Hepatocyte (in vitro differentiated cells): Measurements from ENCODE around the gene RUNX1.

ENCODE experiments used
- EZH2 ChIP-seq: fragments of 200-600 bp; sonication (generic); IDR thresholded peaks from 2 replicates; pipeline ENCODE4 v1.6.1; 2016; ENCODE audit warnings: antibody characterized with exemption, mild to moderate bottlenecking, borderline replicate concordance
- EZH2phosphoT487 ChIP-seq: fragments of 200-600 bp; sonication (generic); IDR thresholded peaks from one replicate; pipeline ENCODE4 v1.6.1; 2018; ENCODE audit warnings: antibody characterized with exemption, mild to moderate bottlenecking, low read depth, moderate library complexity; ENCODE audit not compliant: unreplicated experiment, severe bottlenecking
- TF ChIP-seq, protein P1 (sequence below): fragments of 200-600 bp; sonication (generic); IDR thresholded peaks from 2 replicates; pipeline ENCODE4 v1.5.1; 2016; ENCODE audit warnings: antibody characterized with exemption, mild to moderate bottlenecking; ENCODE audit not compliant: poor library complexity

DNA sequence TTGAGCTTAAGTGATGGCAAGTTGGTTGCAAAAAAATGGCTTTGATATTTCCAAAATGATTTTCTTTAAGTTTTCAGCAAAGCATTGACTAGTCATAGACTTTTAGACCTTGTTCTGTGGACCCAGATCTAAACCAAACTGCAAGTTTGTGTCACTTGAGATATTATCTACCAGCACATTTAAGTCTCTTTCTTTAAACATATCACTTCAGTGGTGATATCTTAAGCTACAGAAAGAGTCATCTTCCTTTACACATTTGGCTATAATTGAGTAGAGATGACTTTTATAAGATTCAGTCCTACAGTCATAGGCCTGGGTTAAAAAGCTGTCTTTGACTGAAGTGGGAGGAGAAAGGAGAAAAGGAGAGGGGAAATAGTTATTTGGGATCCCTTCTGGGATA is 95.2 kb downstream of the RUNX1 start:
- TF ChIP-seq, protein P1, sequence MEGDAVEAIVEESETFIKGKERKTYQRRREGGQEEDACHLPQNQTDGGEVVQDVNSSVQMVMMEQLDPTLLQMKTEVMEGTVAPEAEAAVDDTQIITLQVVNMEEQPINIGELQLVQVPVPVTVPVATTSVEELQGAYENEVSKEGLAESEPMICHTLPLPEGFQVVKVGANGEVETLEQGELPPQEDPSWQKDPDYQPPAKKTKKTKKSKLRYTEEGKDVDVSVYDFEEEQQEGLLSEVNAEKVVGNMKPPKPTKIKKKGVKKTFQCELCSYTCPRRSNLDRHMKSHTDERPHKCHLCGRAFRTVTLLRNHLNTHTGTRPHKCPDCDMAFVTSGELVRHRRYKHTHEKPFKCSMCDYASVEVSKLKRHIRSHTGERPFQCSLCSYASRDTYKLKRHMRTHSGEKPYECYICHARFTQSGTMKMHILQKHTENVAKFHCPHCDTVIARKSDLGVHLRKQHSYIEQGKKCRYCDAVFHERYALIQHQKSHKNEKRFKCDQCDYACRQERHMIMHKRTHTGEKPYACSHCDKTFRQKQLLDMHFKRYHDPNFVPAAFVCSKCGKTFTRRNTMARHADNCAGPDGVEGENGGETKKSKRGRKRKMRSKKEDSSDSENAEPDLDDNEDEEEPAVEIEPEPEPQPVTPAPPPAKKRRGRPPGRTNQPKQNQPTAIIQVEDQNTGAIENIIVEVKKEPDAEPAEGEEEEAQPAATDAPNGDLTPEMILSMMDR, result no peak
- TF ChIP-seq EZH2 (no peak), EZH2phosphoT487 (no peak)
